ENCODE data around the gene CDKAL1.

DNA sequence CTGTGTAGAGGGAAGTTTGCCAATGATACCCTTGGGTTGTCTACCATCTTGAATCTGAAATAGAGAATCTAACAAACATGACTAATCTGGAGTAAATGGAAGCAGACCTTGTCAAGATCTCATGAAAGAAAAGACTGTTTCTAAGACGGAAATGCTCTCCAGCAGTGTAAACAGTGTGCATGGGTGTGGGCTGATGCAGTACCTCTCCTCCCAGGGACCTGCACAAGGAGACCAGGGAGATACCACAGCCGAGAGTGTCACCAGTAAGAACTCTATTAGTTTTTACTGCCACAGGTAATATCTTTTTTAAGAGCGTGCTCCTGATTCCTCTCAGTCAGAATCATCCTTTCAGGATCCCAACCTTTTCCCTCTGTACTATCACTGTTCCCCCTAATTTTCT lies 546.0 kb downstream of the CDKAL1 start:
- TF ChIP-seq GATA2 (IDR thresholded peaks at IDR 0.05; ENCODE audit: low read depth, low read length) = no peak
- TF ChIP-seq GATA3 (IDR thresholded peaks at IDR 0.05; ENCODE audit: low read depth, low read length) = no peak

All from SH-SY5Y (cell line).